SK-N-SH treated with all-trans-retinoic acid at 6 μM for 48 hours (cell line): ENCODE measurements around the gene MRFAP1L1.

Experiments
- ATAC-seq: fragments of 200-7000 bp; cut with Tn5 transposase; 3 replicates; pipeline ENCODE4 v1.9.1; 2020; ENCODE audit warnings: mild to moderate bottlenecking, moderate library complexity
- ARNTL ChIP-seq: fragments of 450-650 bp; formaldehyde crosslinking; IDR thresholded peaks from 2 replicates; pipeline ENCODE4 v1.5.0; 2020; ENCODE audit warnings: low read depth, mild to moderate bottlenecking, moderate library complexity, borderline replicate concordance
- BACH2 ChIP-seq: fragments of 250-450 bp; sonication (Bioruptor Pico); IDR thresholded peaks from 2 replicates; pipeline ENCODE4 v1.9.0; 2021; ENCODE audit warnings: mild to moderate bottlenecking, borderline replicate concordance
- CSDC2 ChIP-seq: fragments of 250-450 bp; sonication (Bioruptor Pico); IDR thresholded peaks from 2 replicates; pipeline ENCODE4 v1.5.0; 2020; ENCODE audit warnings: mild to moderate bottlenecking, moderate library complexity
- ESRRG ChIP-seq: fragments of 250-450 bp; sonication (Bioruptor Pico); IDR thresholded peaks from 2 replicates; pipeline ENCODE4 v1.6.1; 2021; ENCODE audit warnings: mild to moderate bottlenecking
- GLIS3 ChIP-seq: fragments of 250-450 bp; sonication (Bioruptor Pico); IDR thresholded peaks from 2 replicates; pipeline ENCODE4 v1.5.0; 2020; ENCODE audit warnings: mild to moderate bottlenecking, moderate library complexity
- ISL1 ChIP-seq: fragments of 250-450 bp; sonication (Bioruptor Pico); IDR thresholded peaks from 2 replicates; pipeline ENCODE4 v2.1.2; 2022; ENCODE audit warnings: mild to moderate bottlenecking, moderate library complexity
- OSR1 ChIP-seq: fragments of 250-450 bp; sonication (Bioruptor Pico); IDR thresholded peaks from 2 replicates; pipeline ENCODE4 v1.8.0; 2022; ENCODE audit warnings: moderate library complexity, mild to moderate bottlenecking, inconsistent platforms
- PPARA ChIP-seq: fragments of 250-450 bp; sonication (Bioruptor Pico); IDR thresholded peaks from 2 replicates; pipeline ENCODE4 v1.5.0; 2020; ENCODE audit warnings: mild to moderate bottlenecking, borderline replicate concordance
- RARB ChIP-seq: fragments of 250-450 bp; sonication (Bioruptor Pico); IDR thresholded peaks from 2 replicates; pipeline ENCODE4 v1.8.0; 2021; ENCODE audit warnings: mild to moderate bottlenecking, moderate library complexity
- SNAI2 ChIP-seq: fragments of 250-450 bp; sonication (Bioruptor Pico); IDR thresholded peaks from 2 replicates; pipeline ENCODE4 v1.5.0; 2020; ENCODE audit warnings: mild to moderate bottlenecking, moderate library complexity
- TCF4 ChIP-seq: fragments of 250-450 bp; sonication (Bioruptor Pico); IDR thresholded peaks from 2 replicates; pipeline ENCODE4 v1.8.0; 2021; ENCODE audit warnings: mild to moderate bottlenecking, moderate library complexity, borderline replicate concordance
- TOX ChIP-seq: fragments of 250-450 bp; sonication (Bioruptor Pico); IDR thresholded peaks from 2 replicates; pipeline ENCODE4 v1.8.0; 2021; ENCODE audit warnings: mild to moderate bottlenecking, moderate library complexity, borderline replicate concordance
- ZC3H10 ChIP-seq: fragments of 250-450 bp; sonication (Bioruptor Pico); IDR thresholded peaks from 2 replicates; pipeline ENCODE4 v1.5.1; 2021; ENCODE audit warnings: mild to moderate bottlenecking, moderate library complexity
- ZFP3 ChIP-seq: fragments of 250-450 bp; sonication (Bioruptor Pico); IDR thresholded peaks from 2 replicates; pipeline ENCODE4 v1.5.0; 2020; ENCODE audit warnings: mild to moderate bottlenecking, moderate library complexity
- ZFP30 ChIP-seq: fragments of 450-650 bp; formaldehyde crosslinking; IDR thresholded peaks from 2 replicates; pipeline ENCODE4 v1.5.0; 2022; ENCODE audit warnings: mild to moderate bottlenecking, moderate library complexity
- ZNF565 ChIP-seq: fragments of 450-650 bp; formaldehyde crosslinking; conservative IDR thresholded peaks from 2 replicates; pipeline ENCODE4 v1.5.0; 2020; ENCODE audit warnings: low read depth, mild to moderate bottlenecking, moderate library complexity
- ZNF70 ChIP-seq: fragments of 450-650 bp; formaldehyde crosslinking; IDR thresholded peaks from 2 replicates; pipeline ENCODE4 v1.5.0; 2020; ENCODE audit warnings: mild to moderate bottlenecking, moderate library complexity
- ZNF8 ChIP-seq: fragments of 450-650 bp; formaldehyde crosslinking; IDR thresholded peaks from 2 replicates; pipeline ENCODE4 v1.5.0; 2020; ENCODE audit warnings: mild to moderate bottlenecking, moderate library complexity
- TF ChIP-seq, protein P1 (sequence below): fragments of 250-450 bp; sonication (Bioruptor Pico); IDR thresholded peaks from 2 replicates; pipeline ENCODE4 v1.5.0; 2020; ENCODE audit warnings: mild to moderate bottlenecking, moderate library complexity
- TF ChIP-seq, protein P2 (sequence below): fragments of 250-450 bp; sonication (Bioruptor Pico); IDR thresholded peaks from 2 replicates; pipeline ENCODE4 v1.5.1; 2020; ENCODE audit warnings: low read depth, mild to moderate bottlenecking, moderate library complexity
- TF ChIP-seq, protein P3 (sequence below): fragments of 250-450 bp; sonication (Bioruptor Pico); IDR thresholded peaks from 2 replicates; pipeline ENCODE4 v1.5.1; 2021; ENCODE audit warnings: mild to moderate bottlenecking, moderate library complexity
- TF ChIP-seq, protein P4 (sequence below): fragments of 250-450 bp; sonication (Bioruptor Pico); IDR thresholded peaks from 2 replicates; pipeline ENCODE4 v1.8.0; 2020; ENCODE audit warnings: mild to moderate bottlenecking, moderate library complexity, borderline replicate concordance

The MRFAP1L1 gene

DNA sequence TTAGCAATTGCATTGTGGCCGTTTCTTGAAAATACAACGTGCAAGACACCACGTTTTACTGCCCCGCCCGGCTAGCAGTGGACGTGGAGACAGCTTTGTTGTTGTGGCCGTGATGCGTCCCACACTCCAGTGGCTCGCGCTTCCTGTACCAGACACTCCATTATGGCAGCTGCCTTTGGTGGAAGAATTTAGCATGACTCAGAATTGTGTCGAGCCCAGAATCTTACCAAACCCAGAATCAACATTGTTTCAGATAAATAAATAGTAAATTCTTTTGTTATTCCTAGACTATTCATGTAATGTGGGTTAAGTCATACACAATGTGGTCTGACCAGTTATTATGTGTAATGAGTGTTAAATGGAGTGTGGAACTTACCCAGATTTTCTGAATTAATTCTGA is 41.3 kb downstream of the MRFAP1L1 start:
- no peak for ATAC-seq
- TF ChIP-seq OSR1 (CRISPR knock-in tag) (no peak), ZFP30 (no peak), ZNF8 (CRISPR knock-in tag) (no peak), TOX (CRISPR knock-in tag) (no peak)
- TF ChIP-seq, protein P1, sequence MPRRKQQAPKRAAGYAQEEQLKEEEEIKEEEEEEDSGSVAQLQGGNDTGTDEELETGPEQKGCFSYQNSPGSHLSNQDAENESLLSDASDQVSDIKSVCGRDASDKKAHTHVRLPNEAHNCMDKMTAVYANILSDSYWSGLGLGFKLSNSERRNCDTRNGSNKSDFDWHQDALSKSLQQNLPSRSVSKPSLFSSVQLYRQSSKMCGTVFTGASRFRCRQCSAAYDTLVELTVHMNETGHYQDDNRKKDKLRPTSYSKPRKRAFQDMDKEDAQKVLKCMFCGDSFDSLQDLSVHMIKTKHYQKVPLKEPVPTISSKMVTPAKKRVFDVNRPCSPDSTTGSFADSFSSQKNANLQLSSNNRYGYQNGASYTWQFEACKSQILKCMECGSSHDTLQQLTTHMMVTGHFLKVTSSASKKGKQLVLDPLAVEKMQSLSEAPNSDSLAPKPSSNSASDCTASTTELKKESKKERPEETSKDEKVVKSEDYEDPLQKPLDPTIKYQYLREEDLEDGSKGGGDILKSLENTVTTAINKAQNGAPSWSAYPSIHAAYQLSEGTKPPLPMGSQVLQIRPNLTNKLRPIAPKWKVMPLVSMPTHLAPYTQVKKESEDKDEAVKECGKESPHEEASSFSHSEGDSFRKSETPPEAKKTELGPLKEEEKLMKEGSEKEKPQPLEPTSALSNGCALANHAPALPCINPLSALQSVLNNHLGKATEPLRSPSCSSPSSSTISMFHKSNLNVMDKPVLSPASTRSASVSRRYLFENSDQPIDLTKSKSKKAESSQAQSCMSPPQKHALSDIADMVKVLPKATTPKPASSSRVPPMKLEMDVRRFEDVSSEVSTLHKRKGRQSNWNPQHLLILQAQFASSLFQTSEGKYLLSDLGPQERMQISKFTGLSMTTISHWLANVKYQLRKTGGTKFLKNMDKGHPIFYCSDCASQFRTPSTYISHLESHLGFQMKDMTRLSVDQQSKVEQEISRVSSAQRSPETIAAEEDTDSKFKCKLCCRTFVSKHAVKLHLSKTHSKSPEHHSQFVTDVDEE (CRISPR knock-in tag) = no peak
- TF ChIP-seq, protein P2, sequence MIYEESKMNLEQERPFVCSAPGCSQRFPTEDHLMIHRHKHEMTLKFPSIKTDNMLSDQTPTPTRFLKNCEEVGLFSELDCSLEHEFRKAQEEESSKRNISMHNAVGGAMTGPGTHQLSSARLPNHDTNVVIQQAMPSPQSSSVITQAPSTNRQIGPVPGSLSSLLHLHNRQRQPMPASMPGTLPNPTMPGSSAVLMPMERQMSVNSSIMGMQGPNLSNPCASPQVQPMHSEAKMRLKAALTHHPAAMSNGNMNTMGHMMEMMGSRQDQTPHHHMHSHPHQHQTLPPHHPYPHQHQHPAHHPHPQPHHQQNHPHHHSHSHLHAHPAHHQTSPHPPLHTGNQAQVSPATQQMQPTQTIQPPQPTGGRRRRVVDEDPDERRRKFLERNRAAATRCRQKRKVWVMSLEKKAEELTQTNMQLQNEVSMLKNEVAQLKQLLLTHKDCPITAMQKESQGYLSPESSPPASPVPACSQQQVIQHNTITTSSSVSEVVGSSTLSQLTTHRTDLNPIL (CRISPR knock-in tag) = no peak

DNA sequence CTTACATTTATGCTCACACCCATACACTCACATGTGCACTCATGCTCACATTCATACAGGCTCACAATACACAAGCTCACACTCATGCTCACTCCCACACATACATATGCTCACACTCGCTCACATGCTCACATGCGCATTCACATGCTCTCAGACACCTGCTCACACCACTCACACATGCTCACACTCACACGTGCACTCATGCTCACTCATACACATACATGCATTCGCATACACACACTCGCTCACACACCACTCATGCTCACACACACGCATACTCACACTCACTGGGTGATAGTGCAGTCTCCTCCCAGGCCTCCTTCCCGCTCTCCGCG is 44.4 kb downstream of the MRFAP1L1 start:
- TF ChIP-seq, protein P3, sequence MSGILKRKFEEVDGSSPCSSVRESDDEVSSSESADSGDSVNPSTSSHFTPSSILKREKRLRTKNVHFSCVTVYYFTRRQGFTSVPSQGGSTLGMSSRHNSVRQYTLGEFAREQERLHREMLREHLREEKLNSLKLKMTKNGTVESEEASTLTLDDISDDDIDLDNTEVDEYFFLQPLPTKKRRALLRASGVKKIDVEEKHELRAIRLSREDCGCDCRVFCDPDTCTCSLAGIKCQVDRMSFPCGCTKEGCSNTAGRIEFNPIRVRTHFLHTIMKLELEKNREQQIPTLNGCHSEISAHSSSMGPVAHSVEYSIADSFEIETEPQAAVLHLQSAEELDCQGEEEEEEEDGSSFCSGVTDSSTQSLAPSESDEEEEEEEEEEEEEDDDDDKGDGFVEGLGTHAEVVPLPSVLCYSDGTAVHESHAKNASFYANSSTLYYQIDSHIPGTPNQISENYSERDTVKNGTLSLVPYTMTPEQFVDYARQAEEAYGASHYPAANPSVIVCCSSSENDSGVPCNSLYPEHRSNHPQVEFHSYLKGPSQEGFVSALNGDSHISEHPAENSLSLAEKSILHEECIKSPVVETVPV (CRISPR knock-in tag) = no peak
- TF ChIP-seq PPARA (CRISPR knock-in tag) = no peak
- no peak for TF ChIP-seq ARNTL (CRISPR knock-in tag)
- TF ChIP-seq ZNF70 (CRISPR knock-in tag) = no peak
- TF ChIP-seq ESRRG (CRISPR knock-in tag) = no peak
- no peak for TF ChIP-seq RARB
- no peak for TF ChIP-seq TOX (CRISPR knock-in tag)
- TF ChIP-seq TCF4 (CRISPR knock-in tag) = no peak
- TF ChIP-seq, protein P4, sequence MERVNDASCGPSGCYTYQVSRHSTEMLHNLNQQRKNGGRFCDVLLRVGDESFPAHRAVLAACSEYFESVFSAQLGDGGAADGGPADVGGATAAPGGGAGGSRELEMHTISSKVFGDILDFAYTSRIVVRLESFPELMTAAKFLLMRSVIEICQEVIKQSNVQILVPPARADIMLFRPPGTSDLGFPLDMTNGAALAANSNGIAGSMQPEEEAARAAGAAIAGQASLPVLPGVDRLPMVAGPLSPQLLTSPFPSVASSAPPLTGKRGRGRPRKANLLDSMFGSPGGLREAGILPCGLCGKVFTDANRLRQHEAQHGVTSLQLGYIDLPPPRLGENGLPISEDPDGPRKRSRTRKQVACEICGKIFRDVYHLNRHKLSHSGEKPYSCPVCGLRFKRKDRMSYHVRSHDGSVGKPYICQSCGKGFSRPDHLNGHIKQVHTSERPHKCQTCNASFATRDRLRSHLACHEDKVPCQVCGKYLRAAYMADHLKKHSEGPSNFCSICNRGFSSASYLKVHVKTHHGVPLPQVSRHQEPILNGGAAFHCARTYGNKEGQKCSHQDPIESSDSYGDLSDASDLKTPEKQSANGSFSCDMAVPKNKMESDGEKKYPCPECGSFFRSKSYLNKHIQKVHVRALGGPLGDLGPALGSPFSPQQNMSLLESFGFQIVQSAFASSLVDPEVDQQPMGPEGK = no peak
- TF ChIP-seq OSR1 (CRISPR knock-in tag) = no peak
- TF ChIP-seq, protein P2 (CRISPR knock-in tag) = no peak
- TF ChIP-seq ZNF8 (CRISPR knock-in tag) = no peak
- no peak for TF ChIP-seq ISL1 (CRISPR knock-in tag)
- TF ChIP-seq SNAI2 (CRISPR knock-in tag) = no peak
- TF ChIP-seq ZFP30 = no peak
- no peak for TF ChIP-seq BACH2
- no peak for TF ChIP-seq ZFP3 (CRISPR knock-in tag)
- TF ChIP-seq ZC3H10 (CRISPR knock-in tag) = no peak
- TF ChIP-seq ZNF565 (CRISPR knock-in tag) = no peak
- ATAC-seq = no peak

DNA sequence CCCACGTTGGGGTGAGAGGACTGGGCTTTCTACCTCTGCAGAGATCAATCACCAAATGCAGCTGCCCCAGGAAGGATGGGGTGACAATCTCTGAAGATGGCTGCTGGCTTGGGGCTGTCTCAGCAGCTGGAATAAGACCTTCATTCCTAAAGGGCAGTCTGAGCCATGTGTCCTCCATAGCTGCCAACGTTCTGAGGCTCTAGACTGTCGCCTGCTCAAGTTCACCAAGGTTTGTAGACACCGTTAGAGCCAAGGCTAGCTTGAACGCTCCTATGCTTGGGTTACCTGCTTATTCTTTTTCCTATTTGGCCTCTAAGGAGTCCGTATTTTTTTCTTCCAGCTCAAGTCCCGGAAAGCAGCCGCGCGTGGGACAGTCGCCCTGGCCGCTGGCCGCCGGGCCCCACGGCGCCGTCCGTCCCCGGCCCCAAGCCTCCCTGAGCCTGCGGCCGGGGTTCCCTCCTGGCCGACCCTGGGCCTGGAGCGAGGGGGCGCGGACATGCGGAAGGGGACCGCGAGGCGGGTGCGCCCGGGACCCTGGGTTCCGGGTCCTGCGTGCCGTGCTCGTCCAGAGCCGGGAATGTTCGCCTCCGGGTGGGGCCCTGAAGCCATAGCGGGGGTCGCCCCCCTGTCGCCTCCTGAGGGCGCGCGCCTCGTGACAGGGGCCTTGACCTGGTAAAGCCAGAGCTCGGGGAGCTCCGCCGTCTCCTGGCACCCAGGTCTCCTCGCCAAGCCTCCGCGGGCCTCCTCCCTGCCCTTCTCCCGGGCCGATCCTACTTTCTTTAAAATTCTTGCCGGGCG is 45.9 kb downstream of the MRFAP1L1 start:
- no peak for ATAC-seq
- TF ChIP-seq BACH2 = no peak
- TF ChIP-seq ZNF70 (CRISPR knock-in tag) = no peak
- TF ChIP-seq, protein P1 (CRISPR knock-in tag) = no peak
- no peak for TF ChIP-seq SNAI2 (CRISPR knock-in tag)
- TF ChIP-seq, protein P2 (CRISPR knock-in tag) = no peak
- no peak for TF ChIP-seq ZNF565 (CRISPR knock-in tag)
- no peak for TF ChIP-seq RARB
- TF ChIP-seq CSDC2 (CRISPR knock-in tag) = no peak
- no peak for TF ChIP-seq GLIS3 (CRISPR knock-in tag)
- TF ChIP-seq ZC3H10 (CRISPR knock-in tag) = no peak
- TF ChIP-seq ESRRG (CRISPR knock-in tag) = no peak
